GM12891 (cell line): ENCODE data around the gene TLE1.
"Not testable (repeated sequence)": the region's sequence is repeated elsewhere in the genome, so short reads cannot be mapped to it uniquely, and the experiment has no call there.

Experiments
- DNase-seq: peaks from one replicate; pipeline ENCODE4 v3.0.0; 2011; ENCODE audit warnings: low spot score; ENCODE audit not compliant: insufficient read length
- FAIRE-seq: peaks from 2 replicates; lab custom pipeline; 2011; peaks lifted over from hg19 to GRCh38; lab: Jason Lieb, UNC
- PAX5 ChIP-seq: IDR thresholded peaks from 2 replicates; pipeline ENCODE4 v1.6.1; 2011; ENCODE audit warnings: low read length, moderate library complexity, mild to moderate bottlenecking; ENCODE audit not compliant: insufficient read depth, severe bottlenecking
- POLR2A ChIP-seq: IDR thresholded peaks from 2 replicates; pipeline ENCODE4 v1.6.1; 2011; ENCODE audit warnings: low read depth, low read length, control low read depth
- POLR2AphosphoS5 ChIP-seq: IDR thresholded peaks from 2 replicates; pipeline ENCODE4 v1.6.1; 2011; ENCODE audit warnings: low read depth, low read length, control low read depth
- POU2F2 ChIP-seq: IDR thresholded peaks from 2 replicates; pipeline ENCODE4 v1.6.1; 2011; ENCODE audit warnings: low read depth, mild to moderate bottlenecking, control low read depth, low read length, moderate library complexity
- SPI1 ChIP-seq: IDR thresholded peaks from 2 replicates; pipeline ENCODE4 v1.6.1; 2011; ENCODE audit warnings: low read depth, low read length, control low read depth
- TAF1 ChIP-seq: IDR thresholded peaks from 2 replicates; pipeline ENCODE4 v1.6.1; 2011; ENCODE audit warnings: low read depth, low read length, control low read depth

The TLE1 gene

GRCh38 chr9:81717061-81717746, 27.9 kb upstream of the TLE1 start:
- DNase-seq (no peak), FAIRE-seq (no peak)
- TF ChIP-seq PAX5 (no peak), POLR2A (no peak), SPI1 (no peak), TAF1 (no peak), POU2F2 (no peak), POLR2AphosphoS5 (no peak)

DNA sequence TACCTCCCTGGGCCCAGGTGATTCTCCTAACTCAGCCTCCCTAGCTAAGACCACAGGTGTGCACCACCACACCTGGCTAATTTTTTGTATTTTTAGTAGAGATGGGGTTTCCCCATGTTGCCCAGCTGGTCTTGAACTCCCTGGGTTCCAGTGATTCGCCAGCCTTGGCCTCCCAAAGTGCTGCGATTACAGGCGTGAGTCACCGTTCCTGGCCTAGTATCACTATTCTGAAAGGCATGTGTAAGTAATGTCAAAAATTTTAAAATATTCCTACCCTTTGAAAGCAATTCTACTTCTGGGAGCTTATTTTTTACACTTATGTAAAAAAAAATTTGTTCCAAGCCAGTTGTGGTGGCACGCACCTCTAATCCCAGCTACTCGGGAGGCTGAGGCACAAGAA, 27.1 kb upstream of the TLE1 start:
- no peak for FAIRE-seq
- no peak for TF ChIP-seq PAX5
- no peak for TF ChIP-seq SPI1
- TF ChIP-seq TAF1: no peak
- TF ChIP-seq POLR2A: no peak
- no peak for TF ChIP-seq POLR2AphosphoS5
- no peak for TF ChIP-seq POU2F2
- DNase-seq: no peak

- TF ChIP-seq PAX5: no peak
- no peak for TF ChIP-seq POLR2AphosphoS5
- no peak for TF ChIP-seq POLR2A
- no peak for TF ChIP-seq POU2F2
- no peak for FAIRE-seq
- DNase-seq: no peak
Observed at GRCh38 chr9:81705578-81705977, 16.2 kb upstream of the TLE1 start.

DNA sequence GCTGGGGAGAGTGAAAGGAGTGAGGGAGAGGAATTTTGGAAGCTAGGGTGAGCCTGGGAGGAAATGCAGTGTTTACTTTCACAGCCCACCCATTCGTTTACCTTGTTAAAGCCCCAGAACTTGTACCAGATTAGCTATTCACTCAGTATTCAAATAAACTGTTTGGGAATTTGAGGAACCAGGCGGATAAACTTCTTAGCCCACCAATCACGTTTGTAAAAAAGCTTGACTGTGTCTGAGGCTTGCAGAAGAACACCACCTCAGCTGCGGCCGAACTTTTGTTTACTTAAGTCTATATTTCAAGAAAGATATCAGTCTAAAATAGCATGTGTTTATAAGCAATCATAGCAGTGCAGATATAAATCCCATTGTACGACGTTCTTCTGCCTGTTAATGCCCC, 5.2 kb upstream of the TLE1 start:
- no peak for TF ChIP-seq POLR2AphosphoS5
- TF ChIP-seq SPI1: no peak
- no peak for TF ChIP-seq POU2F2
- no peak for TF ChIP-seq POLR2A
- TF ChIP-seq PAX5: no peak
- no peak for TF ChIP-seq TAF1
- DNase-seq: no peak
- no peak for FAIRE-seq

DNA sequence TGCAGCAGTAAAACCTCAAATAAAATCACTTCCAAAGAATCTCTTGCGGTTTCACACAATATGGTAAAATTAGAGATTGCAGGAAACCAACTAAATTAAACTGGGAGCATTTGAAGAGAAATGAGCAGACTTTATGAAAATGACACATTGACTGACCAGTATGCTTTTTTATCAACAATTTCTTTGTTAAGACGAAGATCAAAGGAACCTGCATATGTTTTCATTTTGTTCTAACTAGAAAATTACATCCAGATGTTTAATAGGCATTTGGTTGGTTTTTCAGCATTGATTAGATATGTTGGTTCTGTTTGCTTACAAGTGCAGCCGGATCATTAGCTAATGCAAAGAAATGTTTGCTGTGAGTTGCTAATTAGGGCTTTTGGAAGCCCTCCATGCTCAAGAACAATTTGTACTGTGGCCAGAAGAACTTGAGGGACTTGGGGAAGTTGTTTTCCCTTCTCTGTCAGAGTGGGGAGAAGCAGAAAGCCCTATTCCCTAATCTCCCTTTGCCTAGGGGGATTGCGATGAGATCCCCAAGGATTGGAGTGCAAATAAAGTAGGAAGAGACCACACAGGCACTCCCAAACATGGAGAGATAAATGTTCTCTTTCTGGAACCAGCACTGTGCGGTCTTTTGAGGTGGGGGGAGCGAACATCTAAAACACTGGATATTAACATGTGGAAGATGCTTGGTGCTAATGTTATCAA, 4.5 kb upstream of the TLE1 start:
- TF ChIP-seq POLR2AphosphoS5: no peak
- no peak for TF ChIP-seq TAF1
- no peak for TF ChIP-seq SPI1
- no peak for TF ChIP-seq POLR2A
- no peak for TF ChIP-seq POU2F2
- no peak for TF ChIP-seq PAX5
- no peak for FAIRE-seq

DNA sequence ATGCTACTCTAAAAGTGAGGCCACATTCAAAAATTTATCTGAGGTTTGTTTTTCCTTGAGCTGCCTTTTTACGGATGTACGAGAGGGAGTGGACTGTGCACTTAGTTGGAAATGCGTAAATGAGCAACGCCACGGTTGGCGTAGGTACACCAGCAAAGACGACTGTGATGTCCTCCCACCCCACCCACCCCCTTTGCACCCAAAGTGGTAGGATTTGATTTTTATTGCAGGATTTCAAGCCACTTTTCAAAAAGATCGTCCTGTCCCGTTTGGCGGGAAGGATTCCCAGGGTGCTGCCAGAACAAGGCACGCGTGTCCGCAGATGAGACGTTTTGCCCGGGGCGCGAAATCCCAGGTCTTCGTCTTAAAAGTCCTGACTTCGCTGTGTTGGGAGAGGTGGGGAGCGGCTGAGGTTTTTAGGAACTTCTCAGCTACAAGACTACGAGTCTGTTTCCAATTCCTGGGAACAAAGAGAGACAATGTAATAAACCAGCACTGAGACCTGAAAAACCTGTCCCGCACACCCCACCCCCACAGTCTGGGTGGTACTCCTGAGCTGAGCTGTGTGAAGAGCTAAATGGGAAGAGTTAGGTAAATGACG, 1.0 kb upstream of the TLE1 start:
- DNase-seq: no peak
- TF ChIP-seq POLR2A (no peak), POU2F2 (no peak), PAX5 (no peak), POLR2AphosphoS5 (no peak), TAF1 (no peak), SPI1 (no peak)
- FAIRE-seq: no peak

More for the DNA sequence above, 4.5 kb upstream of the TLE1 start:
- no peak for DNase-seq

- not testable (repeated sequence) for DNase-seq, FAIRE-seq
Observed at GRCh38 chr9:81689093-81689342, 329 bp downstream of the TLE1 start.

DNA sequence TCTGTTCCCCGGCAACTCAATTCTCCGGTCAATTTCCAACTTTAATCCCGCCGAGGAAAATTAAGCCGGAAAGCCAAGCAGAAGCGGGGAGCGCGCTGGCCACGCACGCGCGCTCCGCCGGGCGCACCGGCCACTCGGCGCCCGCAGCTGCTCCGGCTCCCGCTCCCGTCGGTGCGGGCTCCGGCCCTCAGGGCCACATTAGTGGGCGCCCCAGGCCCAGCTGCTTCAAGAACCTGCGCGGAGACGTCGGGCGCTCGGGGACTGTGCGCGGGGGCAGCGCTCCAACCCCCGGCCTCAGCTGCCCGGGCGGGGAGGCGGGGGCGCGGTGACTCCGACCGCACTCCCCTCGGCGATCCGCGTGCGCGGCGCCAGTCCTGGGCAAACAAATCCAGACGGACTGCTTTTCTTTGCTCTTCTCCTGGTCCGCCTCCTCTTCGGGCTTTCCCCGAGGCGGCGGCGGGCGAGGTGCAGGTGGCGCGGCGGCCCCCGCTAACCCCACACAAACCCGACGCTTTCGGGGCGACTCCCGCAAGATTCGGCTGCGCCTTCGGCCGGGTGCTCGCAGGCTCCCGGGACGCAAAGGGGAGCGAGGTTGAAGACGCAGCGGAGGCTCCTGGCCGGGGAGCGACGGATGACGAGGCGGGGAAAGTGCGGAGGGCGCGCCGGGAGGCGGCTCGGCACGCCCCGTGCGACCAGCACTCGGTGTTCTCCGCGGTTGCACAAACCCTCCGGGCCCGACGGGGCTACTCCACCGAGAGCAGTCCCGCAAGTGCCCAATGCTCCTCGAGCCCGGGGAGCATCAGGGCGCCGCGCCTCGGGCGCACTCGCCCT, 870 bp downstream of the TLE1 start:
- FAIRE-seq: not testable (repeated sequence)
- peak; percentile 12 for DNase-seq

GRCh38 chr9:81687521-81688261, 1.7 kb downstream of the TLE1 start:
- no peak for DNase-seq
- TF ChIP-seq POLR2AphosphoS5 (no peak), POLR2A (no peak), SPI1 (no peak), PAX5 (no peak), TAF1 (no peak), POU2F2 (no peak)
- FAIRE-seq: no peak
